Right renal pelvis (tissue), 4 donors: Measurements from ENCODE around the gene HTR2B. TPM values are rescaled to one million over a fixed set of nuclear protein-coding genes. Genes with fewer than 3 reads are reported as not detected.

ENCODE experiments used
- DNase-seq, 4 donors: peaks; one replicate each; pipeline ENCODE4 v3.0.0-alpha.2; 2013; ENCODE audit warnings: low read depth in 4 of 4, low spot score in 3 of 4, missing footprints in 1 of 4
- polyA plus RNA-seq, 4 donors: library from polyadenylated mRNA; unstranded; fragments of 120-200 nt; gene quantifications; one replicate each; pipeline ENCODE4 v1.2.1, GENCODE V29; 2013; ENCODE audit not compliant: insufficient read length in 4 of 4

The HTR2B gene
- polyA plus RNA-seq, 4 donors, result 13.1 to 25.8 (median 15.6) TPM

- no peak for DNase-seq
These were observed 10.2 kb upstream of the HTR2B start for GRCh38 chr2:231134910-231135655.

GRCh38 chr2:231133365-231134099 lies 8.7 kb upstream of the HTR2B start:
- DNase-seq, result no peak

GRCh38 chr2:231132129-231132528 lies 7.3 kb upstream of the HTR2B start:
- no peak for DNase-seq

GRCh38 chr2:231130336-231131056 lies 5.7 kb upstream of the HTR2B start:
- no peak for DNase-seq

GRCh38 chr2:231129216-231129615 lies 4.4 kb upstream of the HTR2B start:
- no peak for DNase-seq

GRCh38 chr2:231128541-231128940 lies 3.7 kb upstream of the HTR2B start:
- DNase-seq, result no peak

- no peak for DNase-seq
These were observed 3.1 kb upstream of the HTR2B start for GRCh38 chr2:231127936-231128335.

GRCh38 chr2:231127480-231127879 lies 2.6 kb upstream of the HTR2B start:
- no peak for DNase-seq

GRCh38 chr2:231126123-231126522 lies 1.3 kb upstream of the HTR2B start:
- no peak for DNase-seq

- no peak for DNase-seq
These were observed 1.4 kb downstream of the HTR2B start for GRCh38 chr2:231123362-231123898.

- DNase-seq, result no peak
These were observed 6.3 kb downstream of the HTR2B start for GRCh38 chr2:231118614-231118942.

GRCh38 chr2:231117922-231118613 lies 6.8 kb downstream of the HTR2B start:
- no peak for DNase-seq

GRCh38 chr2:231117148-231117547 lies 7.7 kb downstream of the HTR2B start:
- DNase-seq, result no peak

- no peak for DNase-seq
These were observed 9.2 kb downstream of the HTR2B start for GRCh38 chr2:231115651-231116050.

- no peak for DNase-seq
These were observed 11.4 kb downstream of the HTR2B start for GRCh38 chr2:231113489-231113888.

- no peak for DNase-seq
These were observed 12.9 kb downstream of the HTR2B start for GRCh38 chr2:231111987-231112386.

- no peak for DNase-seq
These were observed 14.3 kb downstream of the HTR2B start for GRCh38 chr2:231110551-231110950.

- DNase-seq, result no peak
These were observed 20.6 kb downstream of the HTR2B start for GRCh38 chr2:231104115-231104713.

- DNase-seq, result no peak
These were observed 22.1 kb downstream of the HTR2B start for GRCh38 chr2:231102772-231103171.

- no peak for DNase-seq
These were observed 23.9 kb downstream of the HTR2B start for GRCh38 chr2:231100990-231101389.
